Stimulated activated CD8-positive, alpha-beta memory T cell treated with anti-CD3 and anti-CD28 coated beads, Interleukin-7, amount 100 ng/mL, for 24 hours (primary cell): ENCODE results near the gene RNASE2.
"Not testable (repeated sequence)": the region's sequence is repeated elsewhere in the genome, so short reads cannot be mapped to it uniquely, and the experiment has no call there.

Experiments
- DNase-seq: peaks from one replicate; pipeline ENCODE4 v3.0.0-alpha.2; 2020; ENCODE audit warnings: low read depth

Gene RNASE2

DNA sequence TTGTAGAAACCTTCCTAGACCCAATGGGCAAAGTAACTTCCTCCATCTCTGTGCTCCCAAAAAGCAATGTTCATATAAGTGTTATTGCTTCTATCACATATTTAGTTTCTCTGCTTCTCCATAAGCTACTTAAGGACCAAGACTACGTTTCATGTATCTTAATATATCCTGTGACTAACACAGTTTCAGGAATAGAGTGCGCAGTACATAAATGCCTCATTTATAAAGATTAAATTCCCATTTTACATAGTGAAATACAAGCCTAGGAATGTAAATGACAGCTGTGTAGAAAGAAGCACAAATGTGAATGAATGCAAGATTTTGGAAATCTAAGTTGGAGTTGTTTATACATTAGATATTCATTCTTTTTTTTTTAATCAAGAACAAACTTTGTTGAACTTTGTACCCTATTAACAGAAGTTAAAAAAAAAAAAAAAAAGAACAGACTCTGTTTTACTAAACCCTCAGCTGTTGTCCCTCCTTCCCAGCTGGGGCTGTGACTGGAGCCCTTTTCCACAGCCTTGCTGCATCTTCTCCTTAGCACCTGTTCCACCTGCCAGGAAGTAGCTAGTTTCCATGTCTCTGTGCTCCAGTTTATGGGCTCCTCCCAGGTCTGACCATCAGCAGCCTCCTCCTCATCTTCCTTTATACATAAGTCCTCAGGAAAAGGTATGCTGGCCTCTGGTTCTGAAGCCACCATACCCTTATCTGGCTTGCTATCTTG is 27.5 kb downstream of the RNASE2 start:
- DNase-seq, result no peak

DNA sequence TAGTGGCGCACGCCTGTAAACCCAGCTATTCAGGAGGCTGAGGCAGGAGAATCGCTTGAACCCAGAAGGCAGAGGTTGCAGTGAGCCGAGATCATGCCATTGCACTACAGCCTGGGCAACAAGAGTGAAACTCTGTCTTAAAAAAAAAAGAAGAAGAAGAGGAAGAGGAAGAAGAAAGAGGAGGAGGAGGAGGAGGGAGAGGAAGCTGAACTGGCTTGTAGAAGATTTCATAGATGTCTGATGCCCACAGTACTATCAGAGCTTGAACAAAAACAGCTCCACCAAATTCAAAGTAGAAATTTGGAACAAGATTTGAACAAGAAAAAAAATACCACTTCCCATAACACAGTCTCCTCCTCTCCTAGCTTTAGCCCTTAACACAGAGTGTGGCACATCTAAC is 30.4 kb downstream of the RNASE2 start:
- not testable (repeated sequence) for DNase-seq

DNA sequence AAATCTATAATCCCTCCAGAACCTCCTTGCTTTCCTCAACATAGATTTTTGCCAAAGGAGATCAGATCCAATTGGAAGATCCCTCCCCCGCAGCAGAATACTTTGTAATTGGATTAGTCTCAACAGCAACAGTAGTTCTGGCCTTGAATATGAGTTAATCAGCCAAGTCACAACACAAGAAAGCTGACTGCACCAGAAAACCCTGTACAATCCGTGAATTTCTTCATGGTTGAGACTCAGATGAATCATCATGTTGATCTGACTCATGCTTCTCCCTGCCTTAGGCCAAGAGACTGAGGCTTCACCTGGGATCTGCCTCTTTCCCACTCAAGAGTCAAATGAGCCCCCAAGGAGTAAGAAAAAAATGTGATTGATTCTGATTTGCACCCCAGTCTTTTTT is 31.5 kb downstream of the RNASE2 start:
- DNase-seq, result no peak

DNA sequence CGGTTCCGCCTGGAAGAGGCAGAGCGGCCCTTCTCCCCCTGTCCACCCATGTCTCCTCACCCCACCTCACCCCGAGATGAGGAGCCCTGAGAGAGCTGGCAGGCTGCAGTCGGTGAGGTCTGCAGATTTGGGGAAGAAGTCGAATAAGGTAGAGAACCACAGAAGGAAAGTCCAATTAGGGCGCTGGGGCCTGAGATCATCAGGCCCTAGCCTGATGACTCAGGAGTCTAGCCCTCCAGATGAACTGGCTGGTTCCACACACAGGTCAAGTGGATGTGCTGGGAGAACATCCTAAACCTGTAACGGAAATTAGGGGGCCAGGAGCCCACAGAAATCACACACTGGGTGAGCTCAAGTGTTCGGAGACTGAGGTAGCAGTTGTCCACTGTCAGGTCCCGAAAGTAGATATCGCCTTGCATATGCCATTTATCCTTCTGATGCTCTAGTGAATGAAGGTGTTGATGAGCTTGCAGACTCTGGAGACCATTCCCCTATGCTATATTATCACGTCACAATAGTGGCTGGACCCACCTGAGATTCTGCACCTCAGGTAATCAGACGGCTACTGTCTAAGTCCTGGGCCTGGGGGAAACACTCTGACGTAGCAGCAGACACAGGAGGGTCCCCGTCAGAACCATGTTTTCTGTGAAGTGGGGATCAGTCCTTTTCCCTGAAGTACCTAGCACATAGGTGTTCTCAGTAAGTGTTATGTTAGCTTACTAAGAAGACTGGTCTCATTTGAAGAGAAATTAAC is 33.6 kb downstream of the RNASE2 start:
- DNase-seq, result no peak

DNA sequence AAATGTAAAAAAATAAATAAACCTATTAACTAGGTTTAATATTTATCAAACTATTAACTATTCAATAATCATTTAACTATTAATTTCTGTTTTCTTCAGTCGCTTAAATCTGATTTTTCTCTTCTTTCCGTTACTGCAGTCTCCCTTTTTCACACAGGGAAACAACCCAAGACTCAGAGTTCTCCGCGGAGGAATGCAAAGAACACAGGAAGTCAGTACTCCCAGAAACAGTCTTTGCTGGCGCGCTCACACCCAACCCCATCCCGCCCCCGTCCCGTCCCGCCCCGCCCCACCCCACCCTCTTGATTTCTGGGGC is 34.1 kb downstream of the RNASE2 start:
- no peak for DNase-seq

DNA sequence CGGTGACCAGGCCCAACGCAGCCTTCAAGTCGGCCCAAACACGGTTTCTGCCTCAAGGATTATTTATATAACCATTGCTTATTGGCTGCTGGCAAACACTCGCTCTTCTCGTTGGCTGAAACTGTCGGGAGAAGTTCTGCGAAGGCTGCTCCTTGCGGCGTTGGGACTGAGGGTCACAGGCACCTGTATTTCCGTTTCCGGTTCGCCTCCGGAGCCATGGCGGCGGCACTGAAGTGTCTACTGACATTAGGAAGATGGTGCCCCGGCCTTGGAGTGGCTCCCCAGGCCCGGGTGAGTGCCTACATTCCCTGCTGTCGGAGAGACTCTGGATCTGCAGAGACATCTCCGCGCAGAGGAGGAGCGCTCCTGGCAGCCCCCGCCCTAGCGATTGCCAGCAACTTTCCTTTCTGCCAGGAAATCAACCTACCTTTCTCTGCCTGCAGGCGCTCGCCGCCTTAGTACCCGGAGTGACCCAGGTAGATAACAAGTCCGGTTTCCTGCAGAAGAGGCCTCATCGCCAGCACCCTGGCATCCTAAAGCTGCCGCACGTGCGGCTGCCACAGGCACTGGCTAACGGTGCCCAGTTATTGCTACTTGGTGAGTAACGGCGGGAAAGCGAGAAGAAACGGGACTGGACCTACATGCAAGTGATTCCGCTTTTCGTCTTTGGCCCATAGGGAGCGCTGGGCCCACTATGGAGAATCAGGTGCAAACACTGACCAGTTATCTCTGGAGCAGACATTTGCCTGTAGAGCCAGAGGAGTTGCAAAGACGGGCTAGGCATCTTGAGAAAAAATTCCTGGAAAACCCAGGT is 34.7 kb downstream of the RNASE2 start, which contains the start of gene METTL17:
Gene METTL17, plus strand, starts transcription at position 194 of the 814 bp plus-strand sequence. Its CDS starts 23 bp downstream, at position 217.
- DNase-seq, result peak; percentile 73

DNA sequence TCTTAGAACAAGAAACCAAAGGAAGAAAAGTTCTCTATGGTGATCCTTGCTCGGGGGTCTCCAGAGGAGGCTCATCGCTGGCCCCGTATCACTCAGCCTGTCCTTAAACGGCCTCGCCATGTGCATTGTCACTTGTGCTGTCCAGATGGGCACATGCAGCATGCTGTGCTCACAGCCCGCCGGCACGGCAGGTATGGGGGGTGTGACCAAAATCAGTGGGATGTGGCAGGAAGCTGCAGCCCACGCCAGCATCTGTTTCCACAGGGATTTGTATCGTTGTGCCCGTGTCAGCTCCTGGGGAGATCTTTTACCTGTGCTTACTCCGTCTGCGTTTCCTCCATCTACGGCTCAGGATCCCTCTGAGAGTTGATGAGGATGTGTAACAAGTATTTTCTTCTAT is 41.2 kb downstream of the RNASE2 start:
- no peak for DNase-seq

DNA sequence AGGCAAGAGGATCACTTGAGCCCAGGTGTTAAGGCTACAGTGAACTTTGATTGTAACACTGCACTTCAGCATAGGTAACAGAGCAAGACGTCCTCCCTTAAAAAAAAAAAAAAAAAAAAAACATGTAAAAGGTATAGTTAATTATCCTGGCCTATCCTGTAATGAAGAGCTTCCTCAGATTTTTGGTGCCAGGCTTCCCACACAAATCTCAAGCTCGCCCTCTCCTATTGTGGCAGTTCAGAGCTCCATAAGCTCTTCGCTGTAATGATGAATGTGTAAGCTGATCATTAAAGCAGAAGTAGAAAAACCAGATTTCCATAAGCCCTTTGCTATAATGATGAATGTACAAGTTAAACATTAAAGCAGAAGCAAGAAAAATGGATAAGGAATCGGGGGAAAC is 41.8 kb downstream of the RNASE2 start:
- DNase-seq, result no peak

DNA sequence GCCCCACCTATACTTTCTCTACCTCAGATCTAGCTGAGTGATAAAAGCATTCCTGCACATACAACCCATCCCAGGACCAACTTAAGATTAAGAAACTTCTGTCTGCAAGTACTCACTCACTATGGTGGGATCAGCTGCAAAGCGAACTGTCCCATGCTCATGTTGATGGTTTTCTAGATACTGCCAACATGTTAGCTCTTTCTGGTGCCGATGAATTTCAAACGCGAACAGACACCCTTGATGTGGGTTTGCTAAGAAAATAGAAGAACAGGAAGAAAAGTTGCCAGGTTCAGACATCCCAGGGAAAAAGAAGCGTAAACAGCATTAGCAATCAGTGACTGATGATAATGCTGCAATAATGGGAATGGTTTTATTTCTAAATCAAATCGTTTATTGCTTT is 42.3 kb downstream of the RNASE2 start:
- no peak for DNase-seq

DNA sequence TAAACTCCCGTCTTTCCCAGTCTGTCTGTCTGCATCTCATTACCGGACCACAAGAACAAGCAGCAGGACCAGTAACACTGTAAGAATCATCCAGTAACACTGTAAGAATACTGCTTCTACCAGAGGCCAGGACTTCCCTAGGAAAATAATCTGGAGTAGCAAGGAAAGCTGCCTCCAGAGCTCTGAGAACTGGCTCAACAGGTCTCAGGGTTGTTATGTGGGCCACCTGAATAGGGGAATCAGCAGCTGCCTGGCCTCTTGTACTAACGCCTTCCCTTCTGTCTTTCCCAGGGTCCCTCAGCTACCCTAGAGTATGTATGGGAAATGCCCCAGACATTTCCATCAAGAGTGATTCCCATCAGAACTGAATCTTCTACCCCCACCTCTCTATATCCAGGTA is 42.9 kb downstream of the RNASE2 start:
- no peak for DNase-seq

DNA sequence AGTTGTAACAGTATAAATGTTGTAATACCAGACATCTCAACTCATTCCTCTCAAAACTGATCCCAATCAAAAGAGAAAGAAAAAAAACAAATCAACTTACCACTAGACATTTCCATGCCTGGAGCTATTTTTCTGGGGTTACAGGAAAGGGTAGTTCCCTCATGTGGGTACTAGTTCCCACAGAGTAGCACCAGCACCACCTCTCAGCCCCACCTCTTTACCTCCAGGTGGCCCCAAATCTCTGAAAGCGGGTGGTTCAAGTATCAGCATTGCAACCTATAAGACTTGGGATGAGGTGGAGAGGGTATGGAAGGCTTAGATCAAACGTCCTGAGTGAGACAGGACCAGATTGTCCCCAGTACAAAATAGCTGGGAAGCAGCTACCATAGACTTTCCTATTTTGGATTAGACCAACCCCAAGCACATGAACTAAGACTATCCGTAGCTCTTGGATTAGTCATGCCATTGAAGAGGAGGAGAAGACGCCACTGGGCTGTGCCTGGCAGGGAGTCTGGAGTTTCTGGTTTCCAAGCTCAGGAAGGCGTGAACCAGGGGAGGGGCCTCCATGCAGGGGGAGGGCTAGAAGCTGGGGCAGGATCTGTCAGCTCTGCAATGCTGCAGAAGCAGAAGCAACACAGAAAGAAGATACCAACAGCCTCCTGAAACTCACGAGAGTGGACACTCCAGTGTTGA is 43.5 kb downstream of the RNASE2 start, which contains the start of gene SLC39A2:
Gene SLC39A2, plus strand, starts transcription at position 620 of the 693 bp plus-strand sequence. CDS start 154 bp downstream, outside the sequence.
- DNase-seq, result no peak

DNA sequence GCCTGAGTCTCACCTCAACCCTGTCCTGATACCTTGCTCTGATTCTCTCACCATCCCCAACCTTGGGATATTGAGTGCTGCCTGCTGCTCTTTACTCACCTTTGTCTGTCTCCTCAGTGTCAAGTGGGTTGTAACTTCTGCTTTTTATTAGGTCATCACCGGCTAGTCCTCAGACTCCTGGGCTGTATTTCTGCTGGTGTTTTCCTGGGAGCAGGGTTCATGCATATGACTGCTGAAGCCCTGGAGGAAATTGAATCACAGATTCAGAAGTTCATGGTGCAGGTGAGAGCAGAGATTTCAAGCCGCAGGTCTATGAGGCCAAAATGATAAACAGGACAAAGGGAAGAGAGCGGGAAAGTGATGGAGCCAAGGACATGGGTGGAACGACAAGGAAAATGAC is 44.3 kb downstream of the RNASE2 start:
- no peak for DNase-seq

DNA sequence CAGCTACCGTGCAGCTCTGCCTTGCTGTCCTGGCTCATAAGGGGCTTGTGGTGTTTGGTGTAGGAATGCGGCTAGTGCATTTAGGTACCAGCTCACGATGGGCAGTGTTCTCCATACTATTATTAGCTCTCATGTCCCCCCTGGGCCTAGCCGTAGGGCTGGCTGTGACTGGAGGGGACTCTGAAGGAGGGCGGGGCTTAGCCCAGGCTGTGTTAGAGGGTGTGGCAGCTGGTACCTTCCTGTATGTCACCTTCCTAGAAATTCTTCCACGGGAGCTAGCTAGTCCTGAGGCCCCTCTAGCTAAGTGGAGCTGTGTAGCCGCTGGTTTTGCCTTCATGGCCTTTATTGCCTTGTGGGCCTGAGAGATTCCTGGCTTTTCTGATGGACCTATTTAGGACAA is 45.9 kb downstream of the RNASE2 start:
- DNase-seq, result no peak

DNA sequence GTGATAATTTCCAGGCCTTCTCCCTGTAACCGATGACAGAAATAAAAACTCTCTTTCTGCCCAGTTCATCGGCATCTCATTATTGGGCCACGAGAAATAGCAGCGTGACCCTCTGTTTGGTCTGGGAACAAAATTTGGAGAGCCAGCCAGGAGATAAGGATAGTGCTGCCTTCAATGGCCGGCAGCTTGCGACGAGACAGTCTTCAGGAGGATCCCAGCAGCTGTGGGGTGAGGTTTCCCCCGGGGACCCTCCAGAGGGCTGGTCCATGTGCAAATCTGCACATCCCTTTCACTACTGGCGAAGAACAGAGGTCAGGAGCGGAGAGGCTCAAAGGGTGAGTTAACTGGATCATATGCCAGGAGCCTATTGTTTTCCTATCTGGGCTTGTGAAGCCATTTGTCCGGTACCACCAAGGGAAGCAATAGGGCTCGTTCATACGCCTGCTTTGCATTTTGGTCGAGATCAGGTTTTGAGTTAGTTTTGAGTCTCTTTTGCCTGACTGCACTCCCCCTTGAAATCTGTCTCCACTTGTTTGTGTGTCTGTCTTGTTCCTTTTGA is 48.6 kb downstream of the RNASE2 start:
- no peak for DNase-seq
